LNCAP (cell line): Measurements from ENCODE around the gene BAHCC1.

Experiments
- CTCF ChIP-seq: fragments of 450-650 bp; IDR thresholded peaks from 2 replicates; pipeline ENCODE4 v1.5.1; 2017; ENCODE audit warnings: mild to moderate bottlenecking

BAHCC1 gene

GRCh38 chr17:81432941-81433340, 37.7 kb downstream of the BAHCC1 start:
- TF ChIP-seq CTCF: no peak

GRCh38 chr17:81433656-81434055, 38.4 kb downstream of the BAHCC1 start:
- no peak for TF ChIP-seq CTCF

- no peak for TF ChIP-seq CTCF
These were observed 38.8 kb downstream of the BAHCC1 start for GRCh38 chr17:81434072-81434471.

- no peak for TF ChIP-seq CTCF
These were observed 39.6 kb downstream of the BAHCC1 start for GRCh38 chr17:81434681-81435417.

GRCh38 chr17:81435652-81436293, 40.5 kb downstream of the BAHCC1 start:
- no peak for TF ChIP-seq CTCF

- TF ChIP-seq CTCF: no peak
These were observed 41.1 kb downstream of the BAHCC1 start for GRCh38 chr17:81436294-81436849.

GRCh38 chr17:81437191-81437651, 42.0 kb downstream of the BAHCC1 start:
- no peak for TF ChIP-seq CTCF
